GM21529 (cell line): ENCODE results near the gene PRUNE2.
A peak's percentile ranks its signal among the peaks of the same experiment; 100 is the strongest.

Source experiments
- ATAC-seq: cut with Tn5 transposase; IDR thresholded peaks from one replicate; pipeline ENCODE4 v1.9.1; 2021; ENCODE audit not compliant: unreplicated experiment

Gene PRUNE2

DNA sequence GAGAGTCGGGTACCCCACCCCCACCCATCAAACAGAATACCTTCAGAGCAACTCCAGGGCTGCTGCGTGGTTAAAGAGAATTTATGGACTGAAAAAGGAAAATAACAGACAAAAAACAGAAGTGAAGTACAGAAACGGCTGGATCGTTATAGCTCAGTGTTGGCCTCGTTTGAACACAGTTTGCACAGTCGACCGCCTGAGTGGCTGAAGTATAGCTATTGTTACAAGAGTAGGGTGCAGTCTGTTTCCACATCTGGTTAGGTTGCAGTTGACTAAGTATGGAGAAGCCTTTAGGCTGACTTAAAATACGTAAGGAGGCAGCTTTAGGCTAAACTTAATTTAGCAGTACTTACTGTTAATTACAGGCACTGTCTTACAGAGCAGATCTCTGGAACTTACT, 325.7 kb downstream of the PRUNE2 start:
- no peak for ATAC-seq

DNA sequence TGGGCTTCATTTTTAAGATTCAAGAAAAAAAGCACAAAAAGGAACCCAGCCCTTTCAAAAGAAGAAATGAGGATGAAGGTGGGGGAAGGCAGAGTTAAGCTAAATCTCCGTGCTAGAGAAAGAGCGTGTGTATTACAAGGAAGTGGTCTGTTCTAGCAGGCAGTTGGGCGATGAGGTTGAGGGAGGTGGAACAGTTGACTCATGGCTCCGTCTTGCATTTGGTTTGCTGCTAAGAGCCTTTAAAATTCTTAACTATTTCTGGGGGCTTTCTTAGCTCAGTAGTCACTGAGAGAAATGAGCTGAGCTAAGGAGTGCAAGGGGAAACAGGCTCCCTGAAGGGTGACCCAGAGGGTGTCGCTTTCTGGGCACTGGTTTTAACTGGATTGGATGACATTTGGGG, 329.6 kb downstream of the PRUNE2 start:
- ATAC-seq: peak; percentile 71

DNA sequence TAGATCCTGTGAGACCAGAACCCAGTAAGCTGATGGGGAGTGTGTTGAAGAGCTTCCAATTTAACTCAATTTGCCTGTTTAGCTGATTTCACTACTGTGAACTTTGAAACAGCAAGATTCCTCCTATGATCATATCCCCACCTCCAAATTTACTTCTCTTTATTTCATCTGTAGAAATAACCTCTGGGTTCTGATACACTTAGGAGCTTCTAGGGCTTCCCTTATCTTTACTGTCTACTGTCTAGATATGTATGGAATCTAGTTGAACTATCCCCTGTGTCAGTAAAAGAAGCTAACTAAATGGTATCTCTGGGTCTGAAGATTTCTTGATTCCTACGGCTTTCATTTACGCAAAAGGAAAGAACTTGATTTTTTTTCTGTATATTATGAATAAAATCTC, 330.2 kb downstream of the PRUNE2 start:
- ATAC-seq: no peak

- ATAC-seq: no peak
Measured at GRCh38 chr9:76573905-76574760, 331.8 kb downstream of the PRUNE2 start.

- no peak for ATAC-seq
Measured at GRCh38 chr9:76573408-76573807, 332.5 kb downstream of the PRUNE2 start.

DNA sequence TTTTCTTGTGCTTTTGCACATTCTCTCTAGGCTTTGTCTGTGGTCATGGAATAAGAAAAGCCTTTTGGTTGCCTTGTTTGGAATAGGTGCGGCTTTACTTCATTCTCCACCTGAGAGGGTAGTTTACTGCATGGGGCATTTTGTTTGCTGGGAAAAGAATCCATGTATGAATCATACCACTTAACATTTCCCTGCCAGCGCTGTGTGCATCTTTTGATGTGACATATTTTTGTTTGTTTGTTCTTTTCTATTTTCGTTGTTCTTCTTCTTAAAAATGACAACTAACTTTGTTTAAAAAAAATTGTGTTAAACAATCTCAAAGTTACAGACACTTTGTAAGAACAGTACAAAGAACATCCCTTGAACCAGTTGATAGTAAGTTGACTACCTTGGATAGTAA, 333.8 kb downstream of the PRUNE2 start:
- ATAC-seq: no peak

GRCh38 chr9:76571743-76572146, 334.2 kb downstream of the PRUNE2 start:
- ATAC-seq: no peak

DNA sequence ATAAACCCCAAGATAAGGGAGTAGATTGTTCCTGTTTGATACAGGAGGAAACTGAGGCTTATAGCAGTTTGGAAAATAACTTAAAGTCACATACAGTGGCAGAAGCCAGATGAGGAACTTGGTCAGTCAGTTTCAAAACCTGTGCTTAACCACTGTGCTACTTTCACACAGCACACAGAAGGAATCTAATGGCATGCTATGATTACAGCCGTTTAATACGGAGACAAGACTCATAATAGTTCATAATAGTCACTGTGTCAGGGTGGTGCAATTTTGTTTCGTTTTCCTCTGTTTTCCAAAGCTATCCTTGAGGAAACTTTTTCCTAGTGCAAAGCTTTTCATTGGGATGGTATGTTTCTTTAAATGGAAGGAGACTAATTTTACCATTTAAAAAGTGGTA, 334.6 kb downstream of the PRUNE2 start:
- ATAC-seq: peak; percentile 84

- ATAC-seq: no peak
Measured at GRCh38 chr9:76570826-76571225, 335.1 kb downstream of the PRUNE2 start.

- no peak for ATAC-seq
Measured at GRCh38 chr9:76567086-76567485, 338.8 kb downstream of the PRUNE2 start.

DNA sequence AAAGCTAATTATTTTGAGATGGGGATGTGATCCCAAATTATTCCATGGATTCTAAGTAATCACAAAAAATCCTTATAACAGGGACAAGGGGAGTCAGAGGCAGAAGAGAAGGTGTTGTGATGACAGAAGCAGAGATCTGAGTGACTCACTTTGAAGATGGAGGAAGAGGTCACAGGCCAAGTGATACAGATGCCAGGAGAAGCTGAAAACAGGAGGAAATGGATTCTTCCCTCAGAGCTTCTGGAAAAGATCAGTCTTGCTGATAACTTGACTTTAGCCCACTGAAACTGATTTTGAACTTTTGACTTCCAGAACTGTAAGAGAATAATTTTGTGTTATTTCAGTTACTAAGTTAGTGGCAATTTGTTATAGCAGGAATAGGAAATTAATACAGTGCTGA, 341.6 kb downstream of the PRUNE2 start:
- no peak for ATAC-seq

DNA sequence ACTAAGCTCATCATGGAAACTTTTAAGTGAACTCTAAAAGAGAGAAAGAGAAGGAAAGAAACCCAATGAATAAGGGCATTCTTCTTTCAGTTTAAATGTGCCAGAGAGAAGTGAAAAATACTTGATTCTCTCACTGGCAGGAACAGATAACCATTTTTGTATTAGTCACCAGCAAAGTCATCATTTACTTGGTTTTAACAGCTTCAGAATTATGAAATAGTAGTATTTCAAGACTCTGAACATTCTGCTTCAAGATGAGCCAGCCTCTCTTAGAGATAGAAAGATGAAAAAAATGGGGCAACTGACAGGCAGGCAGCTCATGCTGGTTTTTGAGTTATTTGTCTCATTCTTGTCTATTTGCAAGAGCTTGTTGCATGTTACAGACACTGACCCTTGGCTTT, 343.4 kb downstream of the PRUNE2 start:
- ATAC-seq: peak; percentile 86

- peak; percentile 17 for ATAC-seq
Measured at GRCh38 chr9:76561900-76562299, 344.0 kb downstream of the PRUNE2 start.
